ENCODE data around the gene MED25. TPM values are rescaled to one million over a fixed set of nuclear protein-coding genes. Genes with fewer than 3 reads are reported as not detected.

Gene MED25
- total and polyA plus RNA-seq, 2 experiments from 2014 or later = 45.6 to 58.6 TPM

DNA sequence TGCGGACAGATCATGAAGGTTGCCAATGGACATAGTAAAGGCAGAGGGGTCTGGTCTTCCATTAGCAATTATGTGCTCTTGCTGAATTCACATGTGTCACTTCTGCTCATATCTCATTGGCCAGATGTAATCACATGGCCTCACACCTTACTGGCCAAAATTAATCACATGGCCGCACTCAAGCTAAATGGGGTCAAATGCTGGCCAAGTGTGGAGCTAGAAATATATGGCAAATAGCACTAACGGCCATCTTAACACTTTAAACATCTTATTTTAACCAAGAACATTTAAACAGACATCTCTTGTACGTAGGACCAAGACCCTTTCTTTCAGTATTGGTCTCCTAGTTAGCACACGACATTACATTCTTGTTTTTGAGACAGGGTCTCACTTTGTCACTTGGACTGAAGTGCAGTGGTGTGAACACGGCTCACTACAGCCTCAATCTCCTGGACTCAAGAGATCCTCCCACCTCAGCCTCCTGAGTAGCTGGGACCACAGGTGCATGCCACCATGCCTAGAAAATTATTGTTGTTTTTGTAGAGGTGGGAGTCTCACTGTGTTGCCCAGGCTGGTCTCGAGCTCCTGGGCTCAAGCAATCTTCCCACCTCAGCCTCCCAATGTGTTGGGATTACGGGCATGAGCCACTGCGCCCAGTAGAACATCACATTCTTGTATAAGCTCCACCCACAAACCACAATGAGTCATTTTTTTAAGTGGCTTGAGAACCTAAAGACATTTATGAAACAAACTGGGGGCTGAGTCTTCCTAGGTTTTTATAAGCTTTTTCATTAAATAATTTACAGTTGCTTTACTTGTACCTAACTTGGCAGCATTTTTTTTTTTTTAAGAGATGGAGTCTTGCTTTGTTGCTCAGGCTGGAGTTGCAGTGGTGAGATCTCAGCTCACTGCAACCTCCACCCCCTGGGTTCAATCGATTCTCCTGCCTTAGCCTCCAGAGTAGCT, 29.9 kb downstream of the MED25 start:
- H2AFZ ChIP-seq = no peak overlapping the region
- DNase-seq (ENCODE audit: low spot score) = no peak
- H4K20me1 ChIP-seq (replicated peaks; ENCODE audit: insufficient read depth) = peaks cover 21% of the 10 kb centered on the region
- H3K4me3 Mint-ChIP-seq = no peak overlapping the region
- H3K27me3 ChIP-seq (ENCODE audit: insufficient read depth) = no peaks in the 10 kb centered on the region
- peaks cover 16% of the 10 kb centered on the region for H3K27me3 Mint-ChIP-seq (ENCODE audit: insufficient read depth, low read depth, poor library complexity)
- H3K9me3 Mint-ChIP-seq = peaks cover 10% of the 10 kb centered on the region; the same call in 2 of the 3 replicates
- no peak overlapping the region for H3K27ac ChIP-seq (ENCODE audit: low read depth)
- peaks cover 19% of the 10 kb centered on the region for H3K4me1 Mint-ChIP-seq
- H3K27ac Mint-ChIP-seq = no peak overlapping the region
- peaks cover 15% of the 10 kb centered on the region for H3K4me1 ChIP-seq (ENCODE audit: insufficient read depth)
- H3K4me2 ChIP-seq = no peak overlapping the region
- H3K36me3 Mint-ChIP-seq (ENCODE audit: low read depth) = peaks cover 26% of the 10 kb centered on the region
- no peak for ATAC-seq
- H3K79me2 ChIP-seq (replicated peaks; ENCODE audit: insufficient read depth) = peaks cover 26% of the 10 kb centered on the region
- H3K4me3 ChIP-seq = no peak overlapping the region
- H3K36me3 ChIP-seq (ENCODE audit: insufficient read depth) = no peaks in the 10 kb centered on the region
- H3K9me2 ChIP-seq (ENCODE audit: insufficient read depth) = 0 out of 2 replicates have a peak, but pooled peaks cover 3% of the 10 kb centered on the region
- TF ChIP-seq ZNF114 (CRISPR knock-in tag; IDR thresholded peaks at IDR 0.05) = no peak
- TF ChIP-seq, protein P1, sequence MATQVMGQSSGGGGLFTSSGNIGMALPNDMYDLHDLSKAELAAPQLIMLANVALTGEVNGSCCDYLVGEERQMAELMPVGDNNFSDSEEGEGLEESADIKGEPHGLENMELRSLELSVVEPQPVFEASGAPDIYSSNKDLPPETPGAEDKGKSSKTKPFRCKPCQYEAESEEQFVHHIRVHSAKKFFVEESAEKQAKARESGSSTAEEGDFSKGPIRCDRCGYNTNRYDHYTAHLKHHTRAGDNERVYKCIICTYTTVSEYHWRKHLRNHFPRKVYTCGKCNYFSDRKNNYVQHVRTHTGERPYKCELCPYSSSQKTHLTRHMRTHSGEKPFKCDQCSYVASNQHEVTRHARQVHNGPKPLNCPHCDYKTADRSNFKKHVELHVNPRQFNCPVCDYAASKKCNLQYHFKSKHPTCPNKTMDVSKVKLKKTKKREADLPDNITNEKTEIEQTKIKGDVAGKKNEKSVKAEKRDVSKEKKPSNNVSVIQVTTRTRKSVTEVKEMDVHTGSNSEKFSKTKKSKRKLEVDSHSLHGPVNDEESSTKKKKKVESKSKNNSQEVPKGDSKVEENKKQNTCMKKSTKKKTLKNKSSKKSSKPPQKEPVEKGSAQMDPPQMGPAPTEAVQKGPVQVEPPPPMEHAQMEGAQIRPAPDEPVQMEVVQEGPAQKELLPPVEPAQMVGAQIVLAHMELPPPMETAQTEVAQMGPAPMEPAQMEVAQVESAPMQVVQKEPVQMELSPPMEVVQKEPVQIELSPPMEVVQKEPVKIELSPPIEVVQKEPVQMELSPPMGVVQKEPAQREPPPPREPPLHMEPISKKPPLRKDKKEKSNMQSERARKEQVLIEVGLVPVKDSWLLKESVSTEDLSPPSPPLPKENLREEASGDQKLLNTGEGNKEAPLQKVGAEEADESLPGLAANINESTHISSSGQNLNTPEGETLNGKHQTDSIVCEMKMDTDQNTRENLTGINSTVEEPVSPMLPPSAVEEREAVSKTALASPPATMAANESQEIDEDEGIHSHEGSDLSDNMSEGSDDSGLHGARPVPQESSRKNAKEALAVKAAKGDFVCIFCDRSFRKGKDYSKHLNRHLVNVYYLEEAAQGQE (IDR thresholded peaks at IDR 0.05; ENCODE audit: unreplicated experiment) = no peak
- TF ChIP-seq JUNB (IDR thresholded peaks at IDR 0.05; ENCODE audit: unreplicated experiment) = no peak
- TF ChIP-seq STAT1 (IDR thresholded peaks at IDR 0.05; ENCODE audit: unreplicated experiment) = no peak
- no peak for TF ChIP-seq EZH2 (IDR thresholded peaks at IDR 0.05; ENCODE audit: low read depth, unreplicated experiment)
- TF ChIP-seq NANOG (IDR thresholded peaks at IDR 0.05; ENCODE audit: borderline replicate concordance) = no peak
- TF ChIP-seq, protein P2, sequence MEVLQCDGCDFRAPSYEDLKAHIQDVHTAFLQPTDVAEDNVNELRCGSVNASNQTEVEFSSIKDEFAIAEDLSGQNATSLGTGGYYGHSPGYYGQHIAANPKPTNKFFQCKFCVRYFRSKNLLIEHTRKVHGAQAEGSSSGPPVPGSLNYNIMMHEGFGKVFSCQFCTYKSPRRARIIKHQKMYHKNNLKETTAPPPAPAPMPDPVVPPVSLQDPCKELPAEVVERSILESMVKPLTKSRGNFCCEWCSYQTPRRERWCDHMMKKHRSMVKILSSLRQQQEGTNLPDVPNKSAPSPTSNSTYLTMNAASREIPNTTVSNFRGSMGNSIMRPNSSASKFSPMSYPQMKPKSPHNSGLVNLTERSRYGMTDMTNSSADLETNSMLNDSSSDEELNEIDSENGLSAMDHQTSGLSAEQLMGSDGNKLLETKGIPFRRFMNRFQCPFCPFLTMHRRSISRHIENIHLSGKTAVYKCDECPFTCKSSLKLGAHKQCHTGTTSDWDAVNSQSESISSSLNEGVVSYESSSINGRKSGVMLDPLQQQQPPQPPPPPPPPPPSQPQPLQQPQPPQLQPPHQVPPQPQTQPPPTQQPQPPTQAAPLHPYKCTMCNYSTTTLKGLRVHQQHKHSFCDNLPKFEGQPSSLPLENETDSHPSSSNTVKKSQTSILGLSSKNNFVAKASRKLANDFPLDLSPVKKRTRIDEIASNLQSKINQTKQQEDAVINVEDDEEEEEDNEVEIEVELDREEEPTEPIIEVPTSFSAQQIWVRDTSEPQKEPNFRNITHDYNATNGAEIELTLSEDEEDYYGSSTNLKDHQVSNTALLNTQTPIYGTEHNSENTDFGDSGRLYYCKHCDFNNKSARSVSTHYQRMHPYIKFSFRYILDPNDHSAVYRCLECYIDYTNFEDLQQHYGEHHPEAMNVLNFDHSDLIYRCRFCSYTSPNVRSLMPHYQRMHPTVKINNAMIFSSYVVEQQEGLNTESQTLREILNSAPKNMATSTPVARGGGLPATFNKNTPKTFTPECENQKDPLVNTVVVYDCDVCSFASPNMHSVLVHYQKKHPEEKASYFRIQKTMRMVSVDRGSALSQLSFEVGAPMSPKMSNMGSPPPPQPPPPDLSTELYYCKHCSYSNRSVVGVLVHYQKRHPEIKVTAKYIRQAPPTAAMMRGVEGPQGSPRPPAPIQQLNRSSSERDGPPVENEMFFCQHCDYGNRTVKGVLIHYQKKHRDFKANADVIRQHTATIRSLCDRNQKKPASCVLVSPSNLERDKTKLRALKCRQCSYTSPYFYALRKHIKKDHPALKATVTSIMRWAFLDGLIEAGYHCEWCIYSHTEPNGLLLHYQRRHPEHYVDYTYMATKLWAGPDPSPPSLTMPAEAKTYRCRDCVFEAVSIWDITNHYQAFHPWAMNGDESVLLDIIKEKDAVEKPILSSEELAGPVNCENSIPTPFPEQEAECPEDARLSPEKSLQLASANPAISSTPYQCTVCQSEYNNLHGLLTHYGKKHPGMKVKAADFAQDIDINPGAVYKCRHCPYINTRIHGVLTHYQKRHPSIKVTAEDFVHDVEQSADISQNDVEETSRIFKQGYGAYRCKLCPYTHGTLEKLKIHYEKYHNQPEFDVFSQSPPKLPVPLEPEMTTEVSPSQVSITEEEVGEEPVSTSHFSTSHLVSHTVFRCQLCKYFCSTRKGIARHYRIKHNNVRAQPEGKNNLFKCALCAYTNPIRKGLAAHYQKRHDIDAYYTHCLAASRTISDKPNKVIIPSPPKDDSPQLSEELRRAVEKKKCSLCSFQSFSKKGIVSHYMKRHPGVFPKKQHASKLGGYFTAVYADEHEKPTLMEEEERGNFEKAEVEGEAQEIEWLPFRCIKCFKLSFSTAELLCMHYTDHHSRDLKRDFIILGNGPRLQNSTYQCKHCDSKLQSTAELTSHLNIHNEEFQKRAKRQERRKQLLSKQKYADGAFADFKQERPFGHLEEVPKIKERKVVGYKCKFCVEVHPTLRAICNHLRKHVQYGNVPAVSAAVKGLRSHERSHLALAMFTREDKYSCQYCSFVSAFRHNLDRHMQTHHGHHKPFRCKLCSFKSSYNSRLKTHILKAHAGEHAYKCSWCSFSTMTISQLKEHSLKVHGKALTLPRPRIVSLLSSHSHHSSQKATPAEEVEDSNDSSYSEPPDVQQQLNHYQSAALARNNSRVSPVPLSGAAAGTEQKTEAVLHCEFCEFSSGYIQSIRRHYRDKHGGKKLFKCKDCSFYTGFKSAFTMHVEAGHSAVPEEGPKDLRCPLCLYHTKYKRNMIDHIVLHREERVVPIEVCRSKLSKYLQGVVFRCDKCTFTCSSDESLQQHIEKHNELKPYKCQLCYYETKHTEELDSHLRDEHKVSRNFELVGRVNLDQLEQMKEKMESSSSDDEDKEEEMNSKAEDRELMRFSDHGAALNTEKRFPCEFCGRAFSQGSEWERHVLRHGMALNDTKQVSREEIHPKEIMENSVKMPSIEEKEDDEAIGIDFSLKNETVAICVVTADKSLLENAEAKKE (CRISPR knock-in tag; IDR thresholded peaks at IDR 0.05) = no peak
- TF ChIP-seq CREB1 (CRISPR knock-in tag; IDR thresholded peaks at IDR 0.05; ENCODE audit: low read depth) = no peak
- TF ChIP-seq, protein P3, sequence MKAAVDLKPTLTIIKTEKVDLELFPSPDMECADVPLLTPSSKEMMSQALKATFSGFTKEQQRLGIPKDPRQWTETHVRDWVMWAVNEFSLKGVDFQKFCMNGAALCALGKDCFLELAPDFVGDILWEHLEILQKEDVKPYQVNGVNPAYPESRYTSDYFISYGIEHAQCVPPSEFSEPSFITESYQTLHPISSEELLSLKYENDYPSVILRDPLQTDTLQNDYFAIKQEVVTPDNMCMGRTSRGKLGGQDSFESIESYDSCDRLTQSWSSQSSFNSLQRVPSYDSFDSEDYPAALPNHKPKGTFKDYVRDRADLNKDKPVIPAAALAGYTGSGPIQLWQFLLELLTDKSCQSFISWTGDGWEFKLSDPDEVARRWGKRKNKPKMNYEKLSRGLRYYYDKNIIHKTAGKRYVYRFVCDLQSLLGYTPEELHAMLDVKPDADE (IDR thresholded peaks at IDR 0.05) = no peak
- no peak for TF ChIP-seq EZH2phosphoT487 (IDR thresholded peaks at IDR 0.05; ENCODE audit: unreplicated experiment)
- H3F3A ChIP-seq (replicated peaks; ENCODE audit: low read depth) = peaks cover 14% of the 10 kb centered on the region; the same call in 1 of the 2 replicates

All from GM23338 (cell line).